B cell (primary cell): ENCODE measurements around the gene SLC16A1. TPM values are rescaled to one million over a fixed set of nuclear protein-coding genes. Genes with fewer than 3 reads are reported as not detected.
"Not testable (repeated sequence)": the region's sequence is repeated elsewhere in the genome, so short reads cannot be mapped to it uniquely, and the experiment has no call there.

ENCODE experiments used
- ATAC-seq: fragments of 200-7000 bp; cut with Tn5 transposase; one replicate; pipeline ENCODE4 v1.10.0; 2021; ENCODE audit warnings: low read depth, mild to moderate bottlenecking, moderate number of reproducible peaks, moderate library complexity
- CTCF ChIA-PET: fragments of 350-600 bp; sonication (Branson Sonifier 250); formaldehyde crosslinking; loops from one replicate; lab custom pipeline; 2021; ENCODE audit warnings: antibody characterized with exemption, inconsistent platforms; lab: Charles Lee
- POLR2A ChIA-PET: fragments of 350-600 bp; sonication (Branson Sonifier 250); formaldehyde crosslinking; loops from one replicate; lab custom pipeline; 2021; ENCODE audit warnings: antibody characterized with exemption; lab: Charles Lee
- DNase-seq: peaks from one replicate; pipeline ENCODE4 v3.0.0; 2013
- H2AFZ ChIP-seq: 2 replicates; pipeline ENCODE4 v1.6.1; 2012; ENCODE audit warnings: mild to moderate bottlenecking, low read depth, low read length; ENCODE audit not compliant: insufficient read depth, poor library complexity, severe bottlenecking
- H3K27ac ChIP-seq, 2 donors: 1 replicate in 1 of 2; 2 replicates in 1 of 2; pipeline ENCODE4 v1.5.1; 2012 to 2013; ENCODE audit warnings: low read length in 2 of 2, mild to moderate bottlenecking in 2 of 2, moderate library complexity in 1 of 2
- H3K27me3 ChIP-seq, 4 experiments: fragments of 200-600 bp in 1 of 4; sonication (generic) in 1 of 4; replicated peaks in 1 of 4; 1 replicate in 2 of 4; 2 replicates in 2 of 4; pipeline versions ENCODE4 v1.6.1 to v1.7.0; 2013 to 2016; ENCODE audit warnings: low read length in 3 of 4, mild to moderate bottlenecking in 2 of 4, mixed read lengths in 1 of 4, moderate library complexity in 1 of 4; ENCODE audit not compliant: insufficient read depth in 4 of 4, control insufficient read depth in 3 of 4; ENCODE audit errors: control extremely low read depth in 1 of 4
- H3K36me3 ChIP-seq, 2 experiments: replicated peaks in 1 of 2; 1 replicate in 1 of 2; 2 replicates in 1 of 2; pipeline versions ENCODE4 v1.6.1 to v1.7.1; 2013; ENCODE audit warnings: low read length in 1 of 2; ENCODE audit not compliant: insufficient read depth in 2 of 2, control insufficient read depth in 1 of 2; ENCODE audit errors: control extremely low read depth in 1 of 2, extremely low read depth in 1 of 2
- H3K4me1 ChIP-seq, 2 donors: fragments of 200-600 bp in 1 of 2; sonication (generic) in 1 of 2; 1 replicate in 1 of 2; 2 replicates in 1 of 2; pipeline versions ENCODE4 v1.5.1 to v1.6.1; 2013 to 2017; ENCODE audit warnings: low read length in 2 of 2; ENCODE audit not compliant: control insufficient read depth in 2 of 2, insufficient read depth in 2 of 2
- H3K4me2 ChIP-seq: replicated peaks from 2 replicates; pipeline ENCODE3; 2012; ENCODE audit warnings: mild to moderate bottlenecking, low read depth, low read length; ENCODE audit not compliant: poor library complexity, severe bottlenecking
- H3K4me3 ChIP-seq, 5 experiments: fragments of 200-600 bp in 1 of 5; sonication (generic) in 1 of 5; 1 replicate in 3 of 5; 2 replicates in 2 of 5; pipeline versions ENCODE4 v1.5.1 to v1.7.0; 2011 to 2016; ENCODE audit warnings: low read length in 4 of 5, mild to moderate bottlenecking in 4 of 5, low read depth in 2 of 5, control low read depth in 1 of 5, moderate library complexity in 1 of 5; ENCODE audit not compliant: insufficient read depth in 1 of 5; ENCODE audit errors: control extremely low read depth in 1 of 5, extremely low read depth in 1 of 5
- H3K79me2 ChIP-seq: fragments of 200-600 bp; sonication (generic); one replicate; pipeline ENCODE4 v1.6.0; 2016; ENCODE audit warnings: low read length; ENCODE audit not compliant: control insufficient read depth, insufficient read depth
- H3K9ac ChIP-seq: fragments of 200-600 bp; sonication (generic); 2 replicates; pipeline ENCODE4 v1.6.1; 2017; ENCODE audit warnings: mild to moderate bottlenecking, low read length, moderate library complexity
- H3K9me3 ChIP-seq, 3 donors: one replicate each; pipeline versions ENCODE4 v1.6.1 to v1.7.1; 2013; ENCODE audit warnings: low read length in 2 of 3; ENCODE audit not compliant: control insufficient read depth in 2 of 3, insufficient read depth in 1 of 3; ENCODE audit errors: control extremely low read depth in 1 of 3
- H4K20me1 ChIP-seq: 2 replicates; pipeline ENCODE4 v1.6.0; 2012; ENCODE audit warnings: mild to moderate bottlenecking, low read length; ENCODE audit not compliant: insufficient read depth, control insufficient read depth, poor library complexity, severe bottlenecking
- H3K27ac Mint-ChIP-seq: one replicate; pipeline ENCODE4 v1.8.0; 2021; ENCODE audit warnings: mixed read lengths
- H3K27me3 Mint-ChIP-seq: one replicate; pipeline ENCODE4 v1.8.0; 2021; ENCODE audit warnings: mixed read lengths
- H3K4me1 Mint-ChIP-seq: one replicate; pipeline ENCODE4 v1.8.0; 2021; ENCODE audit warnings: mixed read lengths
- H3K4me3 Mint-ChIP-seq: one replicate; pipeline ENCODE4 v1.8.0; 2021; ENCODE audit warnings: mixed read lengths
- H3K9me3 Mint-ChIP-seq: one replicate; pipeline ENCODE4 v1.8.0; 2022; ENCODE audit warnings: mixed read lengths; ENCODE audit not compliant: insufficient read depth
- CTCF ChIP-seq: fragments of 200-600 bp; IDR thresholded peaks from one replicate; pipeline ENCODE4 v1.8.0; 2022; ENCODE audit warnings: antibody characterized with exemption, mild to moderate bottlenecking
- EZH2 ChIP-seq: IDR thresholded peaks from 2 replicates; pipeline ENCODE4 v1.6.1; 2012; ENCODE audit warnings: borderline replicate concordance, low read depth, mild to moderate bottlenecking, moderate library complexity, low read length; ENCODE audit not compliant: insufficient read depth, poor library complexity, severe bottlenecking
- WGBS: methylation state at CpG from one replicate; pipeline ENCODE4 v1.1.5; 2013; ENCODE audit warnings: missing lambda C conversion rate; ENCODE audit not compliant: insufficient coverage; 5-methylcytosine and 5-hydroxymethylcytosine counted together
- intact Hi-C: fragments of 100-400 bp; cut with micrococcal nuclease; formaldehyde crosslinking; loops from one replicate; pipeline ENCODE4 v1.10.0; 2022
- polyA plus RNA-seq: library from polyadenylated mRNA; depleted of rRNA; stranded (reverse); fragments of >200 nt; gene quantifications from 2 replicates; pipeline ENCODE4 v1.2.3, GENCODE V29; 2012
- total RNA-seq, 2 donors: library from RNA; stranded (reverse); fragments of 120-200 nt in 1 of 2; gene quantifications; 1 replicate in 1 of 2; 2 replicates in 1 of 2; pipeline versions ENCODE4 v1.2.3 to v1.2.4, GENCODE V29; 2013 to 2022

The SLC16A1 gene
- total and polyA plus RNA-seq, 2 donors (not counting 1 experiment from before 2014, with no cell fraction given) = 2.1 to 13.0 TPM

- Histone ChIP-seq H3K4me2 (peak overlapping the region; percentile 64), H3K36me3 (no peaks in the 10 kb centered on the region), H4K20me1 (no peaks in the 10 kb centered on the region), H2AFZ (peak overlapping the region; percentile 6), H3K9me3 (no peaks in the 10 kb centered on the region), H3K4me3 (peak overlapping the region in 2 of 5 experiments; percentile 5 to 15), H3K4me1 (peaks cover 18 to 19% of the 10 kb centered on the region in 2 donors), H3K9ac (peak overlapping the region; percentile 13), H3K79me2 (no peaks in the 10 kb centered on the region), H3K27me3 (no peaks in the 10 kb centered on the region), H3K27ac (peak overlapping the region; percentile 41 to 43)
- Mint-ChIP-seq H3K27ac (peak overlapping the region; percentile 87), H3K9me3 (no peaks in the 10 kb centered on the region), H3K4me1 (peaks cover 16% of the 10 kb centered on the region), H3K27me3 (no peaks in the 10 kb centered on the region), H3K4me3 (peak overlapping the region; percentile 80)
- intact Hi-C loops = no loop called here
- 60% methylated on average over 4 of the region's 5 CpGs for WGBS
- ATAC-seq (peak; percentile 54), DNase-seq (peak; percentile 38)
- TF ChIP-seq EZH2 = no peak
- TF ChIP-seq CTCF = no peak
- ChIA-PET CTCF (interaction anchor here (0.7 to 1.3 kb wide), 3 partner anchors 8 to 174 kb away, joined by 3 to 4 read pairs (median 4); partner anchors contain the start of gene SLC16A1), POLR2A (no interaction called here)
Observed at GRCh38 chr1:112982853-112983536, 27.0 kb upstream of the SLC16A1 start.

GRCh38 chr1:112982328-112982727, 26.3 kb upstream of the SLC16A1 start:
- H3K4me1 ChIP-seq = peaks cover 18 to 19% of the 10 kb centered on the region in 2 donors
- H3K9me3 Mint-ChIP-seq = no peaks in the 10 kb centered on the region
- peaks cover 16% of the 10 kb centered on the region for H3K4me1 Mint-ChIP-seq
- POLR2A ChIA-PET = no interaction called here
- no peak overlapping the region for H3K4me2 ChIP-seq
- H3K27me3 Mint-ChIP-seq = no peaks in the 10 kb centered on the region
- H3K79me2 ChIP-seq = no peaks in the 10 kb centered on the region
- CTCF ChIA-PET = no interaction called here
- H3K4me3 ChIP-seq = no peak overlapping the region
- DNase-seq (no peak), ATAC-seq (no peak)
- TF ChIP-seq EZH2 (no peak), CTCF (no peak)
- H3K27me3 ChIP-seq = no peaks in the 10 kb centered on the region
- H3K36me3 ChIP-seq = no peaks in the 10 kb centered on the region
- intact Hi-C loops = no loop called here
- no peak overlapping the region for H2AFZ ChIP-seq
- H3K4me3 Mint-ChIP-seq = no peak overlapping the region
- no peak overlapping the region for H3K9ac ChIP-seq
- no CpG with 5 or more reads among the region's 2 CpGs for WGBS
- H3K9me3 ChIP-seq = no peaks in the 10 kb centered on the region
- H3K27ac Mint-ChIP-seq = no peak overlapping the region
- H4K20me1 ChIP-seq = no peaks in the 10 kb centered on the region
- no peak overlapping the region for H3K27ac ChIP-seq

- H3K4me2 ChIP-seq, H3K27me3 Mint-ChIP-seq, H3K27ac ChIP-seq, H3K36me3 ChIP-seq, POLR2A ChIA-PET, H3K27ac Mint-ChIP-seq, intact Hi-C loops, H2AFZ ChIP-seq, CTCF ChIA-PET, H3K27me3 ChIP-seq, H3K9ac ChIP-seq, H3K4me3 ChIP-seq, H4K20me1 ChIP-seq, H3K4me3 Mint-ChIP-seq, ATAC-seq, DNase-seq, H3K79me2 ChIP-seq, H3K9me3 ChIP-seq, H3K9me3 Mint-ChIP-seq: not testable (repeated sequence)
- H3K4me1 Mint-ChIP-seq = peaks cover 16% of the 10 kb centered on the region
- H3K4me1 ChIP-seq = peaks cover 18 to 19% of the 10 kb centered on the region in 2 donors
- WGBS = 100% methylated on average over 4 of the region's 8 CpGs
Observed at GRCh38 chr1:112981834-112982233, 25.8 kb upstream of the SLC16A1 start.
